Measurements from ENCODE around the gene SMURF1. TPM values are rescaled to one million over a fixed set of nuclear protein-coding genes. Genes with fewer than 3 reads are reported as not detected.

The SMURF1 gene
- total RNA-seq, 1 donor from 2014 or later: 31.9 TPM

DNA sequence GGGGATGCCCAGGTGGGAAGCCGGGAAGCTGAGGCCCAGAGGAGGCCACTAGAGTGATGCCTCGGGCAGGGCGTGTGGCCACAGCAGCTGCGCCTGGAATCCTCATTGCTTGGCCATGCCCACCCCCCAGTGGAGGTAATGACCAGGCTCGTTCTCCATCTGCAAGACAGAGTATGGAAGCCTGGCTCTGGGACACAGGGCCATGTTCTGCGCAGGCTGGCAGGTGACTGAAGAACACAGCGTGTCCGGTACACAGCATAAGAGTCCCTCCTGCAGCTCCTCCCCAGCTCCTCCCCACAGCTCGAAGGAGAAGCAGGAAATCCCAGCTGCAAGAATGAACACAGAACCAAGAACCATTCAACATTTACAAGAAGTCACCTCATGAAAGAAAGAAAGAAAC, 64.8 kb downstream of the SMURF1 start:
- H3K27ac Mint-ChIP-seq: no peak overlapping the region
- H3K9me3 Mint-ChIP-seq (ENCODE audit: low read depth): peaks cover 4% of the 10 kb centered on the region

DNA sequence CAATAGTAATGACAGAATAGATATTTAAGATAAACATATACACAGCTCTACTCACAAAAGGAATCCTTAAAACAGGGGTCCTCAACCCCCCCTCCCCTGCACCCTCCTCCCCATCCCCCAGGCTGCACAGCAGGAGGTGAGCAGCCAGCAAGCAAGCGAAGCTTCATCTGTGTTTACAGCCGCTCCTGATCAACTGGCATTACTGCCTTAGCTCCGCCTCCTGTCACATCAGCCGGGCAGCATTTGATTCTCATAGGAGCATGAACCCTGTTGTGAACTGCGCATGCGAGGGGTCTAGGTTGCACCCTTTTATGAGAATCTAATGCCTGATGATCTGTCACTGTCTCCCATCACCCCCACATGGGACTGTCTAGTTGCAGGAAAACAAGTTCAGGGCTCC, 65.5 kb downstream of the SMURF1 start:
- Mint-ChIP-seq H3K27ac (no peak overlapping the region), H3K9me3 (ENCODE audit: low read depth) (no peaks in the 10 kb centered on the region)
- no peak for DNase-seq (ENCODE audit: low spot score, unreplicated experiment)

More for the DNA sequence above, 64.8 kb downstream of the SMURF1 start:
- H3K4me3 Mint-ChIP-seq (ENCODE audit: low read depth): no peak overlapping the region
- TF ChIP-seq, protein P1, sequence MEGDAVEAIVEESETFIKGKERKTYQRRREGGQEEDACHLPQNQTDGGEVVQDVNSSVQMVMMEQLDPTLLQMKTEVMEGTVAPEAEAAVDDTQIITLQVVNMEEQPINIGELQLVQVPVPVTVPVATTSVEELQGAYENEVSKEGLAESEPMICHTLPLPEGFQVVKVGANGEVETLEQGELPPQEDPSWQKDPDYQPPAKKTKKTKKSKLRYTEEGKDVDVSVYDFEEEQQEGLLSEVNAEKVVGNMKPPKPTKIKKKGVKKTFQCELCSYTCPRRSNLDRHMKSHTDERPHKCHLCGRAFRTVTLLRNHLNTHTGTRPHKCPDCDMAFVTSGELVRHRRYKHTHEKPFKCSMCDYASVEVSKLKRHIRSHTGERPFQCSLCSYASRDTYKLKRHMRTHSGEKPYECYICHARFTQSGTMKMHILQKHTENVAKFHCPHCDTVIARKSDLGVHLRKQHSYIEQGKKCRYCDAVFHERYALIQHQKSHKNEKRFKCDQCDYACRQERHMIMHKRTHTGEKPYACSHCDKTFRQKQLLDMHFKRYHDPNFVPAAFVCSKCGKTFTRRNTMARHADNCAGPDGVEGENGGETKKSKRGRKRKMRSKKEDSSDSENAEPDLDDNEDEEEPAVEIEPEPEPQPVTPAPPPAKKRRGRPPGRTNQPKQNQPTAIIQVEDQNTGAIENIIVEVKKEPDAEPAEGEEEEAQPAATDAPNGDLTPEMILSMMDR (IDR thresholded peaks at IDR 0.05; ENCODE audit: unreplicated experiment): no peak
- H3K36me3 Mint-ChIP-seq (ENCODE audit: insufficient read depth): peaks cover 5% of the 10 kb centered on the region
- H3K27me3 Mint-ChIP-seq: no peaks in the 10 kb centered on the region
- H3K4me1 Mint-ChIP-seq (ENCODE audit: low read depth): peaks cover 31% of the 10 kb centered on the region
- DNase-seq (ENCODE audit: low spot score, unreplicated experiment): no peak

DNA sequence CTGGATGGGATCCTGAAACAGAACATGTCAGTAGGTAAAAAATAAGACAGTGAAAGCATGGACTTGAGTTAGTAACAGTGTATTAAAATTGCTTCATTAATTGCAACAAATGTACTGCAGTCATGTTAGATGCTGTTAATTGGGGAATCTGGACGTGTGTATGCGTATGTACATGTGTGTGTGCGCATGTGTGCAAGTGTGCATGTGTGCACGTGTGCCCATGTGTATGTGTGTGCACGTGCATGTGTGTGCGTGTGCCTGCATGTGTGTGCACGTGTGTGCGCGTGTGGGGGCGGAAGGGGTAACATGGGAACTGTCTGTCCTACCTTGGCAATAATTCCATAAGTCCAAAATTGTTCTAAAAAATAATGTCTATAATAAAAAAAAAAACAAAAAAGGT, 67.3 kb downstream of the SMURF1 start:
- Mint-ChIP-seq H3K36me3 (ENCODE audit: insufficient read depth) (peaks cover 4% of the 10 kb centered on the region), H3K27me3 (no peaks in the 10 kb centered on the region), H3K4me1 (ENCODE audit: low read depth) (peaks cover 13% of the 10 kb centered on the region), H3K27ac (no peak overlapping the region), H3K9me3 (ENCODE audit: low read depth) (no peaks in the 10 kb centered on the region), H3K4me3 (ENCODE audit: low read depth) (no peak overlapping the region)
- DNase-seq (ENCODE audit: low spot score, unreplicated experiment): no peak
- TF ChIP-seq, protein P1 (IDR thresholded peaks at IDR 0.05; ENCODE audit: unreplicated experiment): no peak

More for the DNA sequence above, 65.5 kb downstream of the SMURF1 start:
- no peaks in the 10 kb centered on the region for H3K27me3 Mint-ChIP-seq
- H3K4me3 Mint-ChIP-seq (ENCODE audit: low read depth): no peak overlapping the region
- H3K4me1 Mint-ChIP-seq (ENCODE audit: low read depth): peaks cover 25% of the 10 kb centered on the region
- H3K36me3 Mint-ChIP-seq (ENCODE audit: insufficient read depth): peaks cover 4% of the 10 kb centered on the region
- TF ChIP-seq, protein P1 (IDR thresholded peaks at IDR 0.05; ENCODE audit: unreplicated experiment): no peak

DNA sequence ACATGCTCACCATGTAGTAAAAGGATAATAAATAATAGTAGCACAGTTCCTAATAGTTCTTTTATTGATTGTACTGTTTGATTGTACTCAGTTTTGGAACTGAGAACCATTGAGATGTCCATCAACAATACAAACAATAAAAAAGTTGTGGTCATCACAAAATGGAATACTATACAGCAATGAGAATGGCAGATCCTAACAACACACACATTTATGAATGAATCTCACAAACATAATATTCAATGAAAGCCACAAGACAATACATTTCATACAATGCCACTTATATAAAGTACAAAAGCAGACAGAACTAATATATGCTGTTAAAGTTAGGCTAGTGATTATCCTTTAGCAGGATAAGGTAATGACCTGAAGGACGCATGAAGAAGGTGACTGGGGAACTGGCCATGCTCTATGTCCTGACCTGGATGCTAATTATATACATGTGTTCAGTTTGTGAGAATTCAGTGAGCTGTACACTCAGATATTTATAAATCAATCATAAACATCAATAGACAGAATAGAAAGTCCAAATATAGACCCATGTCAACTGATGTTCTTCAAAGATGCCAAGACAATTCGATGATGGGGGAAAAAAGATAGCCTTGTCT, 70.0 kb downstream of the SMURF1 start:
- H3K36me3 Mint-ChIP-seq (ENCODE audit: insufficient read depth): peaks cover 4% of the 10 kb centered on the region
- H3K27me3 Mint-ChIP-seq: no peaks in the 10 kb centered on the region
- no peaks in the 10 kb centered on the region for H3K9me3 Mint-ChIP-seq (ENCODE audit: low read depth)
- peaks cover 4% of the 10 kb centered on the region for H3K4me1 Mint-ChIP-seq (ENCODE audit: low read depth)
- DNase-seq (ENCODE audit: low spot score, unreplicated experiment): no peak
- no peak overlapping the region for H3K27ac Mint-ChIP-seq
- TF ChIP-seq, protein P1 (IDR thresholded peaks at IDR 0.05; ENCODE audit: unreplicated experiment): no peak
- no peak overlapping the region for H3K4me3 Mint-ChIP-seq (ENCODE audit: low read depth)

DNA sequence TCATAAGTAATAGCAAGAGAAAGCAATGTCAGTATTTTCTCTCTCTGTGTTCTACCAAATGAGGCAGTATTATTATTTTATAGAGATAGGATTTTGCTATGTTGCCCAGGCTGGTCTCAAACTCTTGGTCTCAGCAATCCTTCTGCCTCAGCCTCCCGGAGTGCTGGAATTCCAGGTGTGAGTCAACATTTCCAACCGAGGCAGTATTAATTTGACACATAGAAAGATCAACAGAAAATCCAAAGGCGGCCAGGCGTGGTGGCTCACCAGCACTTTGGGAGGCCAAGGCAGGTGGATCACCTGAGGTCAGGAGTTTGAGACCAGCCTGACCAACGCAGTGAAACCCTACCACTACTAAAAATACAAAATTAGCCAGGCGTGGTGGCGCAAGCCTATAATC, 71.8 kb downstream of the SMURF1 start:
- H3K27ac Mint-ChIP-seq: no peak overlapping the region
- no peak for DNase-seq (ENCODE audit: low spot score, unreplicated experiment)
- no peaks in the 10 kb centered on the region for H3K4me1 Mint-ChIP-seq (ENCODE audit: low read depth)
- H3K4me3 Mint-ChIP-seq (ENCODE audit: low read depth): no peak overlapping the region
- no peaks in the 10 kb centered on the region for H3K27me3 Mint-ChIP-seq
- H3K9me3 Mint-ChIP-seq (ENCODE audit: low read depth): no peaks in the 10 kb centered on the region
- TF ChIP-seq, protein P1 (IDR thresholded peaks at IDR 0.05; ENCODE audit: unreplicated experiment): no peak
- H3K36me3 Mint-ChIP-seq (ENCODE audit: insufficient read depth): peaks cover 4% of the 10 kb centered on the region

Data from progenitor cell of endocrine pancreas (in vitro differentiated cells).